CD4-positive, alpha-beta T cell (primary cell): Measurements from ENCODE around the gene SCN8A. TPM values are rescaled to one million over a fixed set of nuclear protein-coding genes. Genes with fewer than 3 reads are reported as not detected.

Experiments
- ATAC-seq: fragments of 200-7000 bp; cut with Tn5 transposase; one replicate; pipeline ENCODE4 v1.10.0; 2022; ENCODE audit warnings: mild to moderate bottlenecking; ENCODE audit not compliant: poor library complexity
- CTCF ChIA-PET: fragments of 350-600 bp; sonication (Branson Sonifier 250); formaldehyde crosslinking; loops from one replicate; lab custom pipeline; 2021; ENCODE audit warnings: antibody characterized with exemption, inconsistent platforms; lab: Charles Lee
- POLR2A ChIA-PET: fragments of 350-600 bp; sonication (Branson Sonifier 250); formaldehyde crosslinking; loops from one replicate; lab custom pipeline; 2021; ENCODE audit warnings: antibody characterized with exemption, inconsistent platforms; lab: Charles Lee
- DNase-seq, 14 experiments: peaks; one replicate each; pipeline ENCODE4 v3.0.0-alpha.2; 2013 to 2020; ENCODE audit warnings: mixed read lengths in 2 of 14
- H3K27ac ChIP-seq, 2 donors: one replicate each; pipeline versions ENCODE4 v1.5.1 to v1.7.0; 2013; ENCODE audit warnings: low read length in 2 of 2, low read depth in 1 of 2, mild to moderate bottlenecking in 1 of 2
- H3K27me3 ChIP-seq, 2 experiments: 1 replicate in 1 of 2; 2 replicates in 1 of 2; pipeline versions ENCODE4 v1.6.1 to v1.7.0; 2013; ENCODE audit warnings: low read length in 2 of 2, control low read depth in 1 of 2, mild to moderate bottlenecking in 1 of 2, moderate library complexity in 1 of 2; ENCODE audit not compliant: insufficient read depth in 2 of 2, control insufficient read depth in 1 of 2
- H3K36me3 ChIP-seq: one replicate; pipeline ENCODE4 v1.6.1; 2013; ENCODE audit warnings: low read length, control low read depth; ENCODE audit not compliant: insufficient read depth
- H3K4me1 ChIP-seq: one replicate; pipeline ENCODE4 v1.6.1; 2013; ENCODE audit warnings: low read length, control low read depth; ENCODE audit not compliant: insufficient read depth
- H3K4me3 ChIP-seq: one replicate; pipeline ENCODE4 v1.5.1; 2013; ENCODE audit warnings: mild to moderate bottlenecking, low read length, moderate library complexity
- H3K9me3 ChIP-seq, 2 experiments: 1 replicate in 1 of 2; 2 replicates in 1 of 2; pipeline versions ENCODE4 v1.6.1 to v1.7.0; 2013; ENCODE audit warnings: low read length in 2 of 2, mild to moderate bottlenecking in 2 of 2, control low read depth in 1 of 2, moderate library complexity in 1 of 2; ENCODE audit not compliant: control insufficient read depth in 1 of 2, insufficient read depth in 1 of 2
- H3K27ac Mint-ChIP-seq: one replicate; pipeline ENCODE4 v1.8.0; 2020; ENCODE audit warnings: mixed read lengths
- H3K27me3 Mint-ChIP-seq: one replicate; pipeline ENCODE4 v1.8.0; 2021; ENCODE audit warnings: mixed read lengths
- H3K36me3 Mint-ChIP-seq: one replicate; pipeline ENCODE4 v1.8.0; 2021; ENCODE audit warnings: low read depth, mixed read lengths
- H3K4me1 Mint-ChIP-seq: one replicate; pipeline ENCODE4 v1.8.0; 2021; ENCODE audit warnings: low read depth, mixed read lengths
- H3K4me3 Mint-ChIP-seq: one replicate; pipeline ENCODE4 v1.8.0; 2020; ENCODE audit warnings: mild to moderate bottlenecking, mixed read lengths
- H3K9me3 Mint-ChIP-seq: one replicate; pipeline ENCODE4 v1.8.0; 2020; ENCODE audit warnings: mixed read lengths
- intact Hi-C, 2 experiments: fragments of 100-400 bp; cut with DNase I in 1 of 2; cut with micrococcal nuclease in 1 of 2; formaldehyde crosslinking; loops; one replicate each; pipeline versions ENCODE4 v1.15.1 to v1.9.0; 2023 to 2025; cut with DNase I, micrococcal nuclease
- total RNA-seq, 174 experiments: library from RNA in 2 of 174; stranded (reverse) in 2 of 174; gene quantifications; one replicate each; pipeline ENCODE4 v1.2.3 and lab custom pipeline; 2021 to 2026
- TF ChIP-seq, protein P1 (sequence below): fragments of 200-600 bp; IDR thresholded peaks from one replicate; pipeline ENCODE4 v1.8.0; 2022; ENCODE audit warnings: antibody characterized with exemption, mild to moderate bottlenecking

The SCN8A gene
- total RNA-seq, 2 experiments from 2014 or later = 0.14 to 0.36 TPM

DNA sequence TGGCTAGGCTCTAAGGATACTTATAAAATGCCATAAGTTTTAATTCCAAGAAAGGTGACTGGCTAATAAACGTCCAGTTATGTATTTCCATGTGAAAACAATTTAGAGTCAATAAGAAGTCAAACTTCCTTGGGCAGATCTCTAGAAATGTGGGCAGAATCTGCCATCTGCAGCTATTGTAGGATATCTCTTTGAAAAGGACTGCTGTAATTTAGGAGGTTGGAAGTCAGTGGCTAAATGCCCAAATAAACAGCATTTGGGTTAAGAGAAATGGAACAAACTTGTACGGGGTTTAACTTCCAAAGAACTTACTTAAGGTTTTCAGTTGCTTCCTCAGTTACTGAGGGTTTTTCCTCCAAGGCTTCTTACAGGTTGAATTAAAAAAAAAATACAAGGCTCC, 135.9 kb downstream of the SCN8A start:
- ATAC-seq (no peak), DNase-seq (no peak)
- POLR2A ChIA-PET = no interaction called here
- no peak overlapping the region for H3K27ac Mint-ChIP-seq
- peaks cover 2% of the 10 kb centered on the region for H3K4me1 Mint-ChIP-seq
- H3K9me3 Mint-ChIP-seq = no peaks in the 10 kb centered on the region
- H3K27ac ChIP-seq = no peak overlapping the region
- peaks cover under 1% of the 10 kb centered on the region for H3K4me1 ChIP-seq
- H3K36me3 Mint-ChIP-seq = no peaks in the 10 kb centered on the region
- no peaks in the 10 kb centered on the region for H3K9me3 ChIP-seq
- no peaks in the 10 kb centered on the region for H3K36me3 ChIP-seq
- peaks cover 17% of the 10 kb centered on the region for H3K27me3 Mint-ChIP-seq
- no peak overlapping the region for H3K4me3 Mint-ChIP-seq
- intact Hi-C loops = no loop called here
- peaks cover 8 to 9% of the 10 kb centered on the region in 2 experiments for H3K27me3 ChIP-seq
- CTCF ChIA-PET = no interaction called here
- TF ChIP-seq, protein P1, sequence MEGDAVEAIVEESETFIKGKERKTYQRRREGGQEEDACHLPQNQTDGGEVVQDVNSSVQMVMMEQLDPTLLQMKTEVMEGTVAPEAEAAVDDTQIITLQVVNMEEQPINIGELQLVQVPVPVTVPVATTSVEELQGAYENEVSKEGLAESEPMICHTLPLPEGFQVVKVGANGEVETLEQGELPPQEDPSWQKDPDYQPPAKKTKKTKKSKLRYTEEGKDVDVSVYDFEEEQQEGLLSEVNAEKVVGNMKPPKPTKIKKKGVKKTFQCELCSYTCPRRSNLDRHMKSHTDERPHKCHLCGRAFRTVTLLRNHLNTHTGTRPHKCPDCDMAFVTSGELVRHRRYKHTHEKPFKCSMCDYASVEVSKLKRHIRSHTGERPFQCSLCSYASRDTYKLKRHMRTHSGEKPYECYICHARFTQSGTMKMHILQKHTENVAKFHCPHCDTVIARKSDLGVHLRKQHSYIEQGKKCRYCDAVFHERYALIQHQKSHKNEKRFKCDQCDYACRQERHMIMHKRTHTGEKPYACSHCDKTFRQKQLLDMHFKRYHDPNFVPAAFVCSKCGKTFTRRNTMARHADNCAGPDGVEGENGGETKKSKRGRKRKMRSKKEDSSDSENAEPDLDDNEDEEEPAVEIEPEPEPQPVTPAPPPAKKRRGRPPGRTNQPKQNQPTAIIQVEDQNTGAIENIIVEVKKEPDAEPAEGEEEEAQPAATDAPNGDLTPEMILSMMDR = no peak
- no peak overlapping the region for H3K4me3 ChIP-seq

GRCh38 chr12:51729331-51729730, 138.3 kb downstream of the SCN8A start:
- Histone ChIP-seq H3K36me3 (no peaks in the 10 kb centered on the region), H3K27me3 (peaks cover 0 to 6% of the 10 kb centered on the region in 2 experiments), H3K9me3 (no peaks in the 10 kb centered on the region), H3K4me3 (no peak overlapping the region), H3K27ac (no peak overlapping the region), H3K4me1 (no peaks in the 10 kb centered on the region)
- TF ChIP-seq, protein P1 = no peak
- no peak overlapping the region for H3K27ac Mint-ChIP-seq
- H3K9me3 Mint-ChIP-seq = peaks cover 3% of the 10 kb centered on the region
- ATAC-seq (no peak), DNase-seq (no peak)
- ChIA-PET POLR2A (no interaction called here), CTCF (no interaction called here)
- H3K27me3 Mint-ChIP-seq = peaks cover 25% of the 10 kb centered on the region
- H3K4me3 Mint-ChIP-seq = no peak overlapping the region
- H3K36me3 Mint-ChIP-seq = no peaks in the 10 kb centered on the region
- intact Hi-C loops = no loop called here
- H3K4me1 Mint-ChIP-seq = no peaks in the 10 kb centered on the region

DNA sequence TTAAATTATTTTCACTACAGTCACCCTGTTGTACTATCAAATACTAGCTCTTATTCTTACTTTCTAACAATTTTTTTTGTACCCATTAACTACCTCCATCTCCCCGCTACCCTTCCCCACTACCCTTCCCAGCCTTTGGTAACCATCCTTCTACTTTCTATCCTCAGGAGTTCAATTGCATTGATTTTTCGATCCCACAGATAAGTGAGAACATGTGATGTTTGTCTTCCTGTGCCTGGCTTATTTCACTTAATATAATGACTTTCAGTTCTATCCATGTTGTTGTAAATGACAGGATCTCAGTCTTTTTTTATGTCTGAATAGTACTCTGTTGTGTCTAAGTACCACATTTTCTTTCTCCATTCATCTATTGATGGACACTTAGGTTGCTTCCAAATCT, 139.7 kb downstream of the SCN8A start:
- Mint-ChIP-seq H3K36me3 (no peaks in the 10 kb centered on the region), H3K27ac (no peak overlapping the region), H3K4me1 (no peaks in the 10 kb centered on the region), H3K27me3 (peaks cover 36% of the 10 kb centered on the region), H3K9me3 (peaks cover 5% of the 10 kb centered on the region), H3K4me3 (no peak overlapping the region)
- Histone ChIP-seq H3K27me3 (peaks cover 0 to 6% of the 10 kb centered on the region in 2 experiments), H3K9me3 (no peaks in the 10 kb centered on the region), H3K27ac (no peak overlapping the region), H3K4me1 (no peaks in the 10 kb centered on the region), H3K36me3 (no peaks in the 10 kb centered on the region), H3K4me3 (no peak overlapping the region)
- ATAC-seq = no peak
- CTCF ChIA-PET = no interaction called here
- intact Hi-C loops = no loop called here
- no peak for DNase-seq
- POLR2A ChIA-PET = no interaction called here
- TF ChIP-seq, protein P1 = no peak
